ENCODE measurements around the gene SNAPC4.

SNAPC4 gene

GRCh38 chr9:136370037-136370436 lies 29.9 kb downstream of the SNAPC4 start:
- H3K9ac ChIP-seq (ENCODE audit: low read length) = no peak overlapping the region
- no peak overlapping the region for H3K4me3 ChIP-seq (ENCODE audit: low read length)
- H3K36me3 ChIP-seq (ENCODE audit: control insufficient read depth, insufficient read depth, low read length) = no peaks in the 10 kb centered on the region
- peaks cover 8% of the 10 kb centered on the region for H3K4me1 ChIP-seq (ENCODE audit: control insufficient read depth, insufficient read depth, low read length)
- H3K9me3 ChIP-seq (ENCODE audit: control insufficient read depth, low read length) = no peaks in the 10 kb centered on the region
- peaks cover 4% of the 10 kb centered on the region for H3K27me3 ChIP-seq (ENCODE audit: control insufficient read depth, insufficient read depth, low read length)

- H3K4me3 ChIP-seq (ENCODE audit: low read length) = no peak overlapping the region
- H3K9me3 ChIP-seq (ENCODE audit: control insufficient read depth, low read length) = no peaks in the 10 kb centered on the region
- no peaks in the 10 kb centered on the region for H3K36me3 ChIP-seq (ENCODE audit: control insufficient read depth, insufficient read depth, low read length)
- H3K4me1 ChIP-seq (ENCODE audit: control insufficient read depth, insufficient read depth, low read length) = peaks cover 15% of the 10 kb centered on the region
- no peak overlapping the region for H3K9ac ChIP-seq (ENCODE audit: low read length)
- H3K27me3 ChIP-seq (ENCODE audit: control insufficient read depth, insufficient read depth, low read length) = peaks cover 10% of the 10 kb centered on the region
Measured at GRCh38 chr9:136368190-136368589, 31.8 kb downstream of the SNAPC4 start.

GRCh38 chr9:136367296-136368145 lies 32.4 kb downstream of the SNAPC4 start:
- peaks cover 10% of the 10 kb centered on the region for H3K27me3 ChIP-seq (ENCODE audit: control insufficient read depth, insufficient read depth, low read length)
- H3K4me1 ChIP-seq (ENCODE audit: control insufficient read depth, insufficient read depth, low read length) = peaks cover 13% of the 10 kb centered on the region
- no peaks in the 10 kb centered on the region for H3K36me3 ChIP-seq (ENCODE audit: control insufficient read depth, insufficient read depth, low read length)
- no peaks in the 10 kb centered on the region for H3K9me3 ChIP-seq (ENCODE audit: control insufficient read depth, low read length)
- H3K9ac ChIP-seq (ENCODE audit: low read length) = no peak overlapping the region
- H3K4me3 ChIP-seq (ENCODE audit: low read length) = no peak overlapping the region

GRCh38 chr9:136366826-136367225 lies 33.1 kb downstream of the SNAPC4 start:
- Histone ChIP-seq H3K27me3 (ENCODE audit: control insufficient read depth, insufficient read depth, low read length) (peaks cover 10% of the 10 kb centered on the region), H3K9ac (ENCODE audit: low read length) (no peak overlapping the region), H3K36me3 (ENCODE audit: control insufficient read depth, insufficient read depth, low read length) (no peaks in the 10 kb centered on the region), H3K4me3 (ENCODE audit: low read length) (no peak overlapping the region), H3K4me1 (ENCODE audit: control insufficient read depth, insufficient read depth, low read length) (peaks cover 18% of the 10 kb centered on the region), H3K9me3 (ENCODE audit: control insufficient read depth, low read length) (no peaks in the 10 kb centered on the region)

- no peaks in the 10 kb centered on the region for H3K9me3 ChIP-seq (ENCODE audit: control insufficient read depth, low read length)
- H3K9ac ChIP-seq (ENCODE audit: low read length) = no peak overlapping the region
- peaks cover 18% of the 10 kb centered on the region for H3K4me1 ChIP-seq (ENCODE audit: control insufficient read depth, insufficient read depth, low read length)
- no peaks in the 10 kb centered on the region for H3K36me3 ChIP-seq (ENCODE audit: control insufficient read depth, insufficient read depth, low read length)
- H3K27me3 ChIP-seq (ENCODE audit: control insufficient read depth, insufficient read depth, low read length) = peaks cover 10% of the 10 kb centered on the region
- H3K4me3 ChIP-seq (ENCODE audit: low read length) = no peak overlapping the region
Measured at GRCh38 chr9:136365775-136366222, 34.2 kb downstream of the SNAPC4 start.

- H3K4me1 ChIP-seq (ENCODE audit: control insufficient read depth, insufficient read depth, low read length) = peaks cover 18% of the 10 kb centered on the region
- no peak overlapping the region for H3K4me3 ChIP-seq (ENCODE audit: low read length)
- H3K9ac ChIP-seq (ENCODE audit: low read length) = no peak overlapping the region
- peaks cover 10% of the 10 kb centered on the region for H3K27me3 ChIP-seq (ENCODE audit: control insufficient read depth, insufficient read depth, low read length)
- H3K9me3 ChIP-seq (ENCODE audit: control insufficient read depth, low read length) = no peaks in the 10 kb centered on the region
- H3K36me3 ChIP-seq (ENCODE audit: control insufficient read depth, insufficient read depth, low read length) = no peaks in the 10 kb centered on the region
Measured at GRCh38 chr9:136364942-136365774, 34.8 kb downstream of the SNAPC4 start.

- Histone ChIP-seq H3K9ac (ENCODE audit: low read length) (no peak overlapping the region), H3K4me3 (ENCODE audit: low read length) (no peak overlapping the region), H3K4me1 (ENCODE audit: control insufficient read depth, insufficient read depth, low read length) (peaks cover 18% of the 10 kb centered on the region), H3K27me3 (ENCODE audit: control insufficient read depth, insufficient read depth, low read length) (peaks cover 10% of the 10 kb centered on the region), H3K9me3 (ENCODE audit: control insufficient read depth, low read length) (no peaks in the 10 kb centered on the region), H3K36me3 (ENCODE audit: control insufficient read depth, insufficient read depth, low read length) (no peaks in the 10 kb centered on the region)
Measured at GRCh38 chr9:136363949-136364748, 35.8 kb downstream of the SNAPC4 start.

- Histone ChIP-seq H3K4me3 (ENCODE audit: low read length) (no peak within 1 kb of the TSS), H3K27me3 (ENCODE audit: control insufficient read depth, insufficient read depth, low read length) (peaks cover 10% of the 10 kb centered on the region), H3K4me1 (ENCODE audit: control insufficient read depth, insufficient read depth, low read length) (peaks cover 18% of the 10 kb centered on the region), H3K9me3 (ENCODE audit: control insufficient read depth, low read length) (no peaks in the 10 kb centered on the region), H3K36me3 (ENCODE audit: control insufficient read depth, insufficient read depth, low read length) (no peaks in the 10 kb centered on the region), H3K9ac (ENCODE audit: low read length) (no peak within 1 kb of the TSS)
Measured at GRCh38 chr9:136363106-136363948, 36.6 kb downstream of the SNAPC4 start, which contains the start of gene DNLZ. DNLZ (minus strand) TSS chr9:136363744; CDS start chr9:136363714, 30 bp downstream.

GRCh38 chr9:136362450-136362784 lies 37.6 kb downstream of the SNAPC4 start:
- Histone ChIP-seq H3K9me3 (ENCODE audit: control insufficient read depth, low read length) (no peaks in the 10 kb centered on the region), H3K9ac (ENCODE audit: low read length) (no peak overlapping the region), H3K4me3 (ENCODE audit: low read length) (no peak overlapping the region), H3K27me3 (ENCODE audit: control insufficient read depth, insufficient read depth, low read length) (peaks cover 10% of the 10 kb centered on the region), H3K36me3 (ENCODE audit: control insufficient read depth, insufficient read depth, low read length) (no peaks in the 10 kb centered on the region), H3K4me1 (ENCODE audit: control insufficient read depth, insufficient read depth, low read length) (peaks cover 18% of the 10 kb centered on the region)

- Histone ChIP-seq H3K9ac (ENCODE audit: low read length) (no peak overlapping the region), H3K9me3 (ENCODE audit: control insufficient read depth, low read length) (no peaks in the 10 kb centered on the region)
Measured at GRCh38 chr9:136361754-136362449, 38.1 kb downstream of the SNAPC4 start.

More at GRCh38 chr9:136361754-136362449, 38.1 kb downstream of the SNAPC4 start:
- Histone ChIP-seq H3K4me1 (ENCODE audit: control insufficient read depth, insufficient read depth, low read length) (peaks cover 18% of the 10 kb centered on the region), H3K36me3 (ENCODE audit: control insufficient read depth, insufficient read depth, low read length) (no peaks in the 10 kb centered on the region), H3K27me3 (ENCODE audit: control insufficient read depth, insufficient read depth, low read length) (peaks cover 10% of the 10 kb centered on the region), H3K4me3 (ENCODE audit: low read length) (no peak overlapping the region)

Data from mucosa of stomach (tissue), 1 donor.